Right atrium auricular region (tissue), 2 donors: ENCODE measurements around the gene ZNF274. TPM values are rescaled to one million over a fixed set of nuclear protein-coding genes. Genes with fewer than 3 reads are reported as not detected.

Experiments
- DNase-seq: peaks from one replicate; pipeline ENCODE4 v3.0.0-alpha.2; 2019; ENCODE audit warnings: low spot score
- H3K27ac ChIP-seq, 2 donors: fragments of 200-600 bp; sonication (generic); 1 replicate in 1 of 2; 2 replicates in 1 of 2; pipeline ENCODE4 v1.5.1; 2016 to 2019
- H3K27me3 ChIP-seq, 2 donors: fragments of 200-600 bp; sonication (generic); one replicate each; pipeline versions ENCODE4 v1.5.1 to v1.6.0; 2017 to 2019
- H3K36me3 ChIP-seq: fragments of 200-600 bp; sonication (generic); one replicate; pipeline ENCODE4 v1.5.1; 2016
- H3K4me1 ChIP-seq, 2 donors: fragments of 200-600 bp; sonication (generic); one replicate each; pipeline versions ENCODE4 v1.5.1 to v1.6.0; 2017 to 2019
- H3K4me3 ChIP-seq, 2 donors: fragments of 200-600 bp; sonication (generic); 1 replicate in 1 of 2; 2 replicates in 1 of 2; pipeline ENCODE4 v1.5.1; 2017 to 2019; ENCODE audit warnings: mild to moderate bottlenecking in 1 of 2, moderate library complexity in 1 of 2
- H3K9me3 ChIP-seq, 2 donors: fragments of 200-600 bp; sonication (generic); one replicate each; pipeline ENCODE4 v1.5.1; 2019
- CTCF ChIP-seq, 2 donors: fragments of 200-600 bp; sonication (generic); IDR thresholded peaks; one replicate each; pipeline ENCODE4 v1.5.1; 2019; ENCODE audit warnings: antibody characterized with exemption in 2 of 2
- total RNA-seq, 2 donors: library from RNA; depleted of rRNA; stranded (reverse); fragments of >200 nt; gene quantifications; one replicate each; pipeline ENCODE4 v1.1.0, GENCODE V29; 2016

Gene ZNF274
- total RNA-seq, 2 donors from 2014 or later, result 17.7 to 25.8 TPM

DNA sequence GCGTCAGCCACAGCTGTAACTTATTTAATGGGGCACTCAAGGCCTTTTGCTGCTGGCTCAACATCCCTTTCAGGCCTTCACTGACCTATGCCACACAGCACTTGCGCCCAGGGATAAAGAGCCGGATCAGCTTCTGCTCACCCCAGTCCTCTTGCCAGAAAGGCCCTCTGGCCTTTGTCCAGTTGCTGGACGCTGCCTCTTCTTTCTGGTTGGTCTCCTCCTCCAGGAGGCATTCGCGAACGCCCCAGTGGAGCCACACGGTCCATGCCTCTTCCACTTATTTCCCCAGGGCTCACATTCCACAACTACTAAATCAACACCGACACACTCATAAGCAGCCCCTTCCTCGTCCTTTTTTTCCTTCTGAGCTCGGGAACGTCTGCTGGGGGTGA lies 28.6 kb upstream of the ZNF274 start:
- DNase-seq, result peak; percentile 60
- Histone ChIP-seq H3K27me3 (no peaks in the 10 kb centered on the region), H3K36me3 (no peaks in the 10 kb centered on the region), H3K4me3 (peak overlapping the region; percentile 99 to 100), H3K9me3 (no peaks in the 10 kb centered on the region), H3K4me1 (peaks cover 0 to 28% of the 10 kb centered on the region in 2 donors), H3K27ac (peak overlapping the region; percentile 96 to 99)
- TF ChIP-seq CTCF (IDR thresholded peaks at IDR 0.05), result no peak

GRCh38 chr19:58154679-58155648 lies 27.9 kb upstream of the ZNF274 start:
- Histone ChIP-seq H3K4me3 (peak overlapping the region; percentile 99 to 100), H3K36me3 (no peaks in the 10 kb centered on the region), H3K27me3 (no peaks in the 10 kb centered on the region), H3K27ac (peak overlapping the region; percentile 96 to 99), H3K9me3 (no peaks in the 10 kb centered on the region), H3K4me1 (peaks cover 0 to 25% of the 10 kb centered on the region in 2 donors)
- TF ChIP-seq CTCF (IDR thresholded peaks at IDR 0.05), result peak; percentile 98
- DNase-seq, result peak; percentile 94

GRCh38 chr19:58157045-58157728 lies 25.7 kb upstream of the ZNF274 start:
- DNase-seq, result no peak
- Histone ChIP-seq H3K36me3 (no peaks in the 10 kb centered on the region), H3K9me3 (peaks cover 6 to 16% of the 10 kb centered on the region in 2 donors), H3K4me1 (peaks cover 0 to 17% of the 10 kb centered on the region in 2 donors), H3K27ac (no peak overlapping the region), H3K27me3 (no peaks in the 10 kb centered on the region), H3K4me3 (no peak overlapping the region)
- no peak for TF ChIP-seq CTCF (IDR thresholded peaks at IDR 0.05)

GRCh38 chr19:58166268-58166667 lies 16.6 kb upstream of the ZNF274 start:
- H3K4me3 ChIP-seq, result no peak overlapping the region
- H3K27ac ChIP-seq, result no peak overlapping the region
- peaks cover 32 to 98% of the 10 kb centered on the region in 2 donors for H3K9me3 ChIP-seq
- DNase-seq, result no peak
- H3K36me3 ChIP-seq, result no peaks in the 10 kb centered on the region
- H3K4me1 ChIP-seq, result no peaks in the 10 kb centered on the region
- no peak for TF ChIP-seq CTCF (IDR thresholded peaks at IDR 0.05)
- no peaks in the 10 kb centered on the region for H3K27me3 ChIP-seq

DNA sequence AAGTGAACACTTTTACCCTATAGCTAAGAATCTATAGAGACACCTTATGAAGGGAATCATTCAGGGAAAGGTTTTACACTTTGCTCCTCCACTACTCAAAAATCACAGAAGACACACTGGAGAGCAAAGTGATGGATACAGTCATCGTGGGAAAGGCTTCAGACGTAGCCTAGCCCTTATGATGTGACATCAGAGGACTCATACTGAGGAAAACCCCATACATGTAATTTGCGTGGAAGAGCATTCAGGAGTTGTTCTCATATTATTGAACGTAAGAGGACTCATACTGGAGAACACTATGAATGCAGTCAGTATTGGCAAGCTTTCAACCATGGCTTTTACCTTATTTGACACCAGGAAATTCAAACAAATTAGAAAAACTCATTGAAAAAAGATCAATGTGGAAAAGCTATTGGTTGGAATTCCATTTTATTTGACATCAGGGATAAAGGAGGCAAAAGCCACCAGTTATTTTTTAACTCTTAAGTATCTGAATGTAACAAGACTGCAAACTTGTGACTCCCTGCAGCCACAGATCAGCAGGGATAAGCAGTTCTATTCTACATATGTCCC lies 16.1 kb upstream of the ZNF274 start:
- H3K27me3 ChIP-seq, result no peaks in the 10 kb centered on the region
- H3K36me3 ChIP-seq, result no peaks in the 10 kb centered on the region
- no peak for TF ChIP-seq CTCF (IDR thresholded peaks at IDR 0.05)
- H3K9me3 ChIP-seq, result peaks cover 29 to 98% of the 10 kb centered on the region in 2 donors
- no peak overlapping the region for H3K27ac ChIP-seq
- no peak for DNase-seq
- H3K4me1 ChIP-seq, result no peaks in the 10 kb centered on the region
- H3K4me3 ChIP-seq, result no peak overlapping the region
